K562 (cell line): Measurements from ENCODE around the gene ATOSA. TPM values are rescaled to one million over a fixed set of nuclear protein-coding genes. Genes with fewer than 3 reads are reported as not detected.

Source experiments
- BACH1 ChIP-seq: fragments of 200-800 bp; sonication (Bioruptor generic); IDR thresholded peaks from 2 replicates; pipeline ENCODE4 v1.6.1; 2016; ENCODE audit warnings: missing genetic modification characterization, missing compliant biosample characterization
- CREB3L1 ChIP-seq: fragments of 450-650 bp; IDR thresholded peaks from 2 replicates; pipeline ENCODE4 v1.6.1; 2014; ENCODE audit warnings: low read depth, mild to moderate bottlenecking, moderate library complexity, borderline replicate concordance
- EP400 ChIP-seq: fragments of 450-650 bp; IDR thresholded peaks from 2 replicates; pipeline ENCODE4 v1.6.1; 2017; ENCODE audit warnings: antibody characterized with exemption, mild to moderate bottlenecking, moderate library complexity
- FOXM1 ChIP-seq, 2 experiments: fragments of 450-650 bp in 1 of 2; sonication (generic) in 1 of 2; formaldehyde crosslinking in 1 of 2; IDR thresholded peaks; 2 replicates each; pipeline versions ENCODE4 v1.6.1 to v1.9.0; 2017 to 2022; ENCODE audit warnings: low read depth in 2 of 2, mild to moderate bottlenecking in 2 of 2, missing genetic modification reagents in 1 of 2, moderate library complexity in 1 of 2
- HDGF ChIP-seq: fragments of 450-650 bp; IDR thresholded peaks from 2 replicates; pipeline ENCODE4 v1.6.1; 2016
- HOXB6 ChIP-seq: fragments of 250-450 bp; sonication (Bioruptor Pico); IDR thresholded peaks from 2 replicates; pipeline ENCODE4 v1.5.1; 2022; ENCODE audit warnings: mild to moderate bottlenecking, borderline replicate concordance
- MBD2 ChIP-seq: sonication (generic); IDR thresholded peaks from 2 replicates; pipeline ENCODE4 v1.6.1; 2016; ENCODE audit warnings: low read depth, borderline replicate concordance
- MTA1 ChIP-seq: fragments of 450-650 bp; IDR thresholded peaks from 2 replicates; pipeline ENCODE4 v1.6.1; 2017; ENCODE audit warnings: borderline replicate concordance
- NFRKB ChIP-seq: fragments of 450-650 bp; IDR thresholded peaks from 2 replicates; pipeline ENCODE4 v1.6.1; 2016; ENCODE audit warnings: low read depth
- PATZ1 ChIP-seq: fragments of 250-450 bp; sonication (Bioruptor Pico); IDR thresholded peaks from 2 replicates; pipeline ENCODE4 v1.5.0; 2020; ENCODE audit warnings: mild to moderate bottlenecking, borderline replicate concordance
- RERE ChIP-seq: sonication (generic); formaldehyde crosslinking; IDR thresholded peaks from 2 replicates; pipeline ENCODE4 v1.8.0; 2023; ENCODE audit warnings: missing genetic modification reagents, mild to moderate bottlenecking, borderline replicate concordance
- THRA ChIP-seq: fragments of 450-650 bp; IDR thresholded peaks from 2 replicates; pipeline ENCODE4 v1.6.1; 2017; ENCODE audit warnings: mild to moderate bottlenecking, moderate library complexity
- ZNF184 ChIP-seq: sonication (generic); formaldehyde crosslinking; IDR thresholded peaks from 2 replicates; pipeline ENCODE4 v1.5.0; 2020; ENCODE audit warnings: missing genetic modification reagents
- ZSCAN32 ChIP-seq: fragments of 450-650 bp; formaldehyde crosslinking; IDR thresholded peaks from 2 replicates; pipeline ENCODE4 v1.4.0; 2020; ENCODE audit warnings: mild to moderate bottlenecking, moderate library complexity
- polyA plus RNA-seq, 8 experiments: library from polyadenylated mRNA; depleted of rRNA in 4 of 8; stranded (reverse) in 5 of 8; unstranded in 3 of 8; fragments of >200 nt; fragmentation: Nextera tagmentation in 2 of 8; fragmentation: Illumina TruSeq in 1 of 8; extraction: Ambion mirVana in 2 of 8; extraction: Trizol in 1 of 8; gene quantifications; 2 replicates each; pipeline versions ENCODE4 v1.2.1 to v1.2.3, GENCODE V29; 2011 to 2014; ENCODE audit warnings: inconsistent platforms in 1 of 8, missing spikeins in 1 of 8
- total RNA-seq, 7 experiments: library from RNA; depleted of rRNA in 6 of 7; stranded (reverse); fragments of >200 nt in 6 of 7; fragmentation: Illumina TruSeq in 2 of 7; extraction: Trizol in 2 of 7; gene quantifications; 2 replicates each; pipeline versions ENCODE4 v1.2.1 to v1.2.3, GENCODE V29; 2011 to 2021; ENCODE audit warnings: low replicate concordance in 1 of 7
- TF ChIP-seq, protein P1 (sequence below): fragments of 450-650 bp; formaldehyde crosslinking; IDR thresholded peaks from 2 replicates; pipeline ENCODE4 v1.4.0; 2022; ENCODE audit warnings: missing genetic modification characterization

The ATOSA gene
- total and polyA plus RNA-seq, 9 of the 15 experiments (the other 6 are each of a cell fraction or from before 2014, with no cell fraction given) = 2.0 to 6.1 (median 3.9) TPM

DNA sequence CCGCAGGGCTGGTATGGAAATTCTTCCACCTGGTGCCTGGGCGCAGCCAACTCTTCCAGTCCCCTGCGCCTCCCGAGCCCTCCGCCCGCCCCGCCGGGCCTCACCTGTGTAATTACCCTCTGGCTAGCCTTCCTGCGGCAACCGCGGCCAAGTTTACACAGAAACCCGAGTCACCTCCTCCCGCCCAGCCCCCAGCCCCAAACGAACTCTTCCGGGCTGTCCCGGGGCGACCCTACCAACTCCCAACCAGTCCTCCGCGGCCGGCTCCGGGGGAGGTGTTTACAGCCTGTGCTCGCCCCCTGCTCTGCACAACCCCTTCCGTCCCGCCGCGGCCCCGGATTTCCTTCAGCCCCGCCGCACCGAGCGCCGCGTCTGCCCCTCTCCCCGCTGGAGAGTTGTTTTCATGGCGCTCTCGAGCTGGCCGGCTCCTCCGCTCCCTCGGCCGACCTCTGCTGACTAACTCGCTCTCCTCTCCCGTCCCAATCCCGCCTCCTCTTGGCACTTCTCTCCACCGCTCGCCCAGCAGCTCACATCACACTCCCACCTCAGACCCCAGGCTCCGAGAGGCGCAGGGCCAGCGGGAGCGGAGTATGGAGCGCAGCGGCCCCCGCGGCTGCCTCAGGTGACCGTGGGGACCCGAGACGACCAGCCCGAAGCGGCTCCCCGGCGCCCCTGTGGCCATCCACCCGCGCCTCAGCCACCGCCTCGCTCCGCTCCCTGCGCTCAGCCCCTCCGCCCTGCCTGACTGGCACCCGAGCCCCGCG, 538 bp downstream of the ATOSA start (continued):
- TF ChIP-seq RERE (CRISPR knock-in tag) = no peak
- no peak for TF ChIP-seq CREB3L1
- no peak for TF ChIP-seq FOXM1 (IDR thresholded peaks at IDR 0.05; ENCODE audit: low read depth)
- no peak for TF ChIP-seq FOXM1 (CRISPR knock-in tag; IDR thresholded peaks at IDR 0.05; ENCODE audit: low read depth)
- TF ChIP-seq HDGF = no peak
- no peak for TF ChIP-seq NFRKB
- TF ChIP-seq MBD2 = no peak
- TF ChIP-seq HOXB6 = no peak
- no peak for TF ChIP-seq ZSCAN32
- TF ChIP-seq MTA1 = no peak
- no peak for TF ChIP-seq PATZ1
- no peak for TF ChIP-seq ZNF184 (CRISPR knock-in tag)
- no peak for TF ChIP-seq BACH1 (tag)
- 0 out of 2 replicates have a peak, but pooled peaks have one; percentile 28 for TF ChIP-seq EP400
- TF ChIP-seq, protein P1, sequence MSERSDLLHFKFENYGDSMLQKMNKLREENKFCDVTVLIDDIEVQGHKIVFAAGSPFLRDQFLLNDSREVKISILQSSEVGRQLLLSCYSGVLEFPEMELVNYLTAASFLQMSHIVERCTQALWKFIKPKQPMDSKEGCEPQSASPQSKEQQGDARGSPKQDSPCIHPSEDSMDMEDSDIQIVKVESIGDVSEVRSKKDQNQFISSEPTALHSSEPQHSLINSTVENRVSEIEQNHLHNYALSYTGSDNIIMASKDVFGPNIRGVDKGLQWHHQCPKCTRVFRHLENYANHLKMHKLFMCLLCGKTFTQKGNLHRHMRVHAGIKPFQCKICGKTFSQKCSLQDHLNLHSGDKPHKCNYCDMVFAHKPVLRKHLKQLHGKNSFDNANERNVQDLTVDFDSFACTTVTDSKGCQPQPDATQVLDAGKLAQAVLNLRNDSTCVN (CRISPR knock-in tag) = 0 out of 2 replicates have a peak, but pooled peaks have one; percentile 23
- 0 out of 2 replicates have a peak, but pooled peaks have one; percentile 50 for TF ChIP-seq THRA
